GM18909 (cell line): ENCODE results near the gene PARD3B.

Experiments
- ATAC-seq: cut with Tn5 transposase; IDR thresholded peaks from one replicate; pipeline ENCODE4 v1.9.1; 2021; ENCODE audit warnings: mild to moderate bottlenecking; ENCODE audit not compliant: unreplicated experiment, poor library complexity

Gene PARD3B

DNA sequence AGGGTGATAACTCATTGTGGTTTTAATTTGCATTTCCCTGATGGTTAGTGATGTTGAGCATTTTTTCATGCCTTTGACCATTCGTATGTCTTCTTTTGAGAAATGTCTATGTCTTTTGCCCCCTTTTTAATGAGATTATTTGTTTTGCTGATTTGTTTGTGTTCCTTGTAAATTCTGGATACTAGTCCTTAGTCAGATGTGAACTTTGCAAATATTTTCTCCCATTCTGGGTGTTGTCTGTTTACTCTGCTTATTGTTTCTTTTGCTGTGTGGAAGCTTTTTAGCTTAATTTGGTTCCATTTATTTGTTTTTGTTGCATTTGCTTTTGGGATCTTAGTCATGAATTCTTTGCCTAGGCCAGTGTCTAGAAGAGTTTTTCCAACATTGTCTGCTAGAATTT is 192.0 kb downstream of the PARD3B start:
- no peak for ATAC-seq

DNA sequence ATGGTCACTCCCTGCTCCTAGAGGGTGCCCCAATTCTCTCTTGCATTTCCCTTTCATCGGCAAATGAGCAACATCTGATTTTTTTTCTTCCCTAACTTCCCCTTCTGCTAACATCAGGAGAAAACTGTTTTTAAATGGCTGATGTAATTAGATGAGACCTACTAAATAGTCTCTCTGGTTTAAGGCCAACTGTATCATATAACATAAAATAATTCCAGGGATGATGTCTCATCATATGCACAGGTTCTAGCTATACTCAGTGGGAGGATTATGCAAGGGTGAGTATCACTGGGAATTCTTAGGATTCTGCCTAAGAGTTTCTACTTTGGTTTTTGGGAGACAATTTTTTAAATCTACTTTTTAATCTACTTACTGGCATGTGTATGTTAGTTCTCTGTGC is 193.4 kb downstream of the PARD3B start:
- ATAC-seq, result no peak

DNA sequence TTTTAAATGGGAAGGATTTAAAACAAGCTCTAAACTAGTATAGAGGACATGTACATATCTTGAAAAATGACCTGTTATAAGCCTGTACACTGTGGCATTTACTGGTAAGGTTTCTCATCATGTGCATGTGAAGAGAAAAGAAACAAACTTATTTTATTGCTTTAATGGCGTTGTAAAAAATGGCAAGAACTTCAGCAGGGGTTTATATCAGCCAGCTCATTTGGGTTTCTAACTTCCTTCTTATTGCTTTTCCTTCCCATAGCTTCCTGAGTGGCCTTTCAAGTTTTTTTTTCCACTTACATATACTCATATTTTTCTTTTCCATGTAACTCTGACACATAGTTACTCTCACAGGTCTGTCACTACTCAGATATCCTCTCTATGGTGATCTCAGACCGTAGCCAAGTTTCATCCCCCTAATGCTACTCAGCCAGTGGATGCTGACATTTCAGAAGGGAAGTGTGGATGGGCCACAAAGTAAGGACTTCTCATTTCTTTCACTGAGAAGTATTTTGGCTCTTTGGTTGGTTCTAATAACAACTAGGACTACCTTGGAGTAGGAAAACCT is 198.2 kb downstream of the PARD3B start:
- no peak for ATAC-seq

DNA sequence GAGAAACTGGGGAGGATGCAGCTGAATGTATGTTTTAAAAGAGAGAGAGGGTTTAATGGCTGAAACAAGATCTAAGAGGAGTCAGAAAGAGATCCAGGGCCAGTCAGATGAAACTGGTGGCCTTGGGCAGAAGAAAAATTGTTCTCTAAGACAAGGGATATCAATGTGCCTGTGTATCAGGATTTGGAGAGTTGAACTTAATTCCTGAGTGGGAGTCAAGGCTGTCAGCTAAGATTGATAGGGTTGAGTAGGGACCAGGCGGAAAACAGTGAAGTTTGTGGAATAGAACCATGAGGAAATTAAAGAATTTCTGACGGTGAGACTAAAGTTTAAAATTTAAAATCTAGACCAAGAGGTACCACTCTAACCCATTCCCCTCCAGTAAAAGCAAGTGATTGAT is 199.2 kb downstream of the PARD3B start:
- ATAC-seq, result no peak

DNA sequence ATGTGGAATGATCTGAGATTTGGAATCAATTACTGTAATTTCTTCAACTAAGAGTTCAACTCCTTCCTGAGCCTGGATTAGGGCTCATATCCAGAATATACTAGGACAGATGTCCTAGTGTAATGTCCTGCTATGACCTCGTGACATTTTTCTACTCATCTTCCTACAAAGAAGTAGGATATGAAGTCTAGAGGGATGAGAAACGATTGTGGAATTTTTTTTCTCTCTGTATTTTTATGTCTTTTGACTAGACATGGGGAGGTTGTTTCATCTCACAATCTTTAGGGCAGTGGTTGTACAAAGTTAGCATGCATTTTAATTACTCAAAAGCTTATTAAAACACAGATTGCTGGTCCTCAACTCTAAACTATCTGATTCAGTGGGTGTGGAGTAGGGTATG is 203.0 kb downstream of the PARD3B start:
- no peak for ATAC-seq

DNA sequence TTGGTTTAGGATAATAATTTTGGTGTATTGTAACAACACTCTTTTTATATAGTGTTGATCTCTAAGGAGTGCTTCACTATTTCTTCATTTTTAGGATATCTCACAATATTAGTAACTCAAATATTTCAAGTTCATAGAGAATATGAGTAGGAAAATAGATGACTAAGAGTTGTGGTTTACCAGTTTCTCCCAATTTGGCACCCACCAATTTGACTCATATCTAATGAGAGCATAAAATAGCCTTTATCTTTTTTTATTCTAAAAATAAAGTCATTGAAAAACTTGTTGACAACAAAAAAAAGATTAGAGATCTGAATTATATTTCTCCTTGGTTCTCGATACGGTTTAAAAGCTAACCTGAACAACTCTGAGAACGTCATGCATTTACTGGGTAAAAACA is 204.0 kb downstream of the PARD3B start:
- ATAC-seq, result no peak

DNA sequence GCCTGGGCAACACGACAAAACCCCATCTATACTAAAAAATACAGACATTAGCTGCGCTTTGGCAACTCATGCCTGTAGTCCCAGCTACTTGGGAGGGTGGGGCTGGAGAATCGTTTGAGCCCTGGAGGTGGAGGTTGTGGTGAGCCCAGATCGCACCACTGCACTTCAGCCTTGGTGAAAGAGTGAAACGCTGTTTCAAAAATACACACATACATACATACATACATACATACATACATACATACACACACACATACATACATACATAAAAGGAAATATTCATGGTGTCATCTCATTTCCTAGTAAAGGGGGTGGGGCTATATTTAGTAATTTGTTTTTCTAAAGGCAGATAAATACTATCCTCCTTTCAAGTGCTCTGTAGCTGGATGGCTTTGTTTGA is 205.1 kb downstream of the PARD3B start:
- ATAC-seq, result no peak

DNA sequence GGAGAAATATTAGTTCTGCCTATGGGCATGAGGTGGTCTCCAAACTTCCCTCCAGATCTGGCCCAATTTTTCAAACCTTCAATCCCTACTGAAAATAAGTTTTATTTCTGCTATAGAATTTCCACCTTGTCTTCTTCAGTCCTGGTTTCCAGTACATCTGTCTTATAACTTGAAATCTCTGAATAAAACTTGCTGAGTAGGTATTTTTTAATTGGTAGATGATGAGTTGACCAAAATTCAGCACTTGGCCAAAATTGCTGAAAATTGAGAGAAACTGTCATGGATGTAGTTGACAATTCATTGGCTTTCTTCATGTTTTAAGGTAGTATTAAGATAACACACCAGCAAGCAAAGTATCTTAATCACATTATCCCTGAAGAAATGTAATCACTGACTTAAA is 206.2 kb downstream of the PARD3B start:
- no peak for ATAC-seq

DNA sequence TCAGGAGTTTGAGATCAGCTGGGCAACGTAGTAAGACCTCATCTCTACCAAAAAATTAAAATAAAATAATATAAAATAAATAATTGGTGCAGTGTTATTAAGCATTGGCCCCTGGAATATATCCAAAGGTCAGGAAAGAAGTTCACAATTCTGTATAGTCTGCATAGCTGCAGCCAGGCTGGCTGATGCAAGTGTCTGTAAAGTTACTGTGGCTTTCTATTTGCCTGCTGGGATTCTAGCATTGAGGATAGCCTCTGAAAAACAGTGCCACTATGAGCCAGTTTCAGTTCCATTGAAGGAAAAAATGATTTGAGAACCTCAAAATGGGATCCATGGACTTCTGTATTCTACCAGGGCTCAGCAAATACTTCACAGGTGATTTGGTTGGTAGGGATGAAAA is 208.6 kb downstream of the PARD3B start:
- no peak for ATAC-seq

DNA sequence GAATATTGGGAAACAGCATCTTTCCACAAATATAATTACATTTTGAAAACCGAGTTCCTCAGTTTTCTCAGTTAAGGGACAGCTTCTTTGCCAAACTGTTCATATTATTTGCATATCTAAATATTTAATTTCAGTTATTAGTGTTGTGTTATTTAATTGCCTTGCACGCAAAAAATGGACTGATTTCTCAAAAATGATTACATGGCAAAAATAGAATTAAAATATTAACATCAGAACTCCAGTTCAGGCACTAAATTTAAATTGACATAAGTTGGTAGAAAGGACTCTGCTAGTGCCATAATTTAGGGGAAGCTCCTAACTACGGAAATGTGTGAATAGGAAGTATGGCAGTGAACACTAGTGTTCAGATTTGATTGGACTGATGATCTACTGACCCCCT is 209.6 kb downstream of the PARD3B start:
- ATAC-seq, result no peak

DNA sequence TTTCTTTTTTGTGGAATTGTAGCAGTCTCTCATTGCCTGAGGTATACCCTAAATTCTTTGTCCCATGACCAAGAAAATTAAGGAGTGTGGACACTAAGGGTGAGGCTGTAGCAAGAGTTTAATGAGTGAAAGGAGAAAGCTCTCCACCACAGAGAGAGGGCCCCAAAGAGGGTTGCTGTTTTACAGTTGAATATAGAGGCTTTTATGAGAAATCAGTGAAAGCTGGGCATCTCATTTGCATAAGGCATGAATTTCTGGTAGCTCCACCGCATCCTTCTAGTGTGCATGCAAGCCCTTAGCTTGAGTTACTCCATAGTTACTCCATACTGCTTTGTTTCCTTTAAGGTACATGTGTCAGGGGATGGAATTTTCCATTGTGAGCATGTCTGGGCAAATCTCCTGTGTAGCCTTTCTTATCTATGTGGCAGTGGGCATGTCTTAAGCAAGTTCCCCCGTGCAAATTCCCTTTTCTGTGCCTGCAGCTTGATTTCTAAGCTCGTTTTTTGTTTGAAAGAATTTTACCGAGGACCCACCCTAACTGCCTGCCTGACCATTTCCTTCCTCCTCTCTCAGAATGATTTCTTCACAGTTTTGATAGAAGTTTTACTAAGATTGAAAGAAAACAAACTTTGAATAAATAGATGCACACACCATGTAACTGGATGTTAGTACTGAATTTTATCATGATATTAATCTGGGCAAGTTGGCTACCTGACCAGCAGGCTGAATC is 218.9 kb downstream of the PARD3B start:
- no peak for ATAC-seq

DNA sequence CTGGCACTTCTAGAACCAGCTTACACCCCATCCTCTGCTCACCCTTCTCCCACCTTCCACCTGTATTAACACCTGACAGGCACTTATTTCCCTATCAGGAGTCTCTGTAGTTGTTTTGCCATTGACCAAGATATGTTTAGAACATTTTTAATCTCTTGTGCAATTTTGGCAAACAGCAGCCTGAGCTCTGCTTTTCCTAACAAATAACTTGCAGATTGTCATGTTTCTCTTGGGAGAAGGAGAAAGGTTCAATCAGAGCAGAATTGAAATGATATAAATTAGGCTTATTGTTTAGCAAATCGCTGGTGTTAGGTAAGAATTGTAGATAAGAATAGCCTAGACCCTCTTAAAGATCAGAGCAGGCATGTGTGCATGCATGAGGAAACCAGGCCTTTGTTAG is 225.5 kb downstream of the PARD3B start:
- ATAC-seq, result no peak

DNA sequence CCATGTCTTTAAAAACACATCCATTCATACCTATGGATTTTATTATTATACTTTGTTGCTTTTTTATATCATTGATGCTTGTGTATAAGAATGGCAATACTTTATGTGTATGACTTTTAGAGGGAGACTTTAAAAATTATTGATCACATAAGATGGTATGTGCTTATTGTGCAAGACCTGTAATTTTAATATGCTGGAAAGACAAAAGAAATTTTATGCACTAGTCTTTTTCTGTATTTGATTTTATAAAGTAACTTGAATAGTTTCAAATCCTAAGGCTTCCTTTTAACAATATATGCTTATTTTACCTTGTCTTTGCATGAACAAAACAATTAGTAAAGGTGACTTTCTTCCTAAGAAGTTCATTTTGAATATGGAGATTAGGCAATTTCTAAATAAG is 226.4 kb downstream of the PARD3B start:
- ATAC-seq, result no peak

DNA sequence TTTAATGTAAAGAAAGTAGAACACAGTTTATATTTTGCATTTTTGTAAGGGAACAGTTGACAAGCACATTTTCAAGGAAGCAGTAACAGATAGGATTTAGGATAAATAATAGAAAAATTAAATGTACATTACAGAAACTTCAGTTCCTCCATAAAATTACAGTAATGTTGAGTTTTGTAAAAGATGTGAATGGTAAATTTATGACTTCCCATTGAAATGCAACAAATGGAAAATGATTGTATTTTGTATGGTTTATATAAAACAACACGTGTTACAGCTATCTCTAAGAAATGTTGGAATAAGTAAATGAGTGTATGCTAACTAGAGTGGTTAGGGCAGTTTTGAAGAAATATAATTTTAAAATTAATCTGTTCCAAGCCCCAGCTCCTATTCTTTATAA is 227.3 kb downstream of the PARD3B start:
- ATAC-seq, result no peak

DNA sequence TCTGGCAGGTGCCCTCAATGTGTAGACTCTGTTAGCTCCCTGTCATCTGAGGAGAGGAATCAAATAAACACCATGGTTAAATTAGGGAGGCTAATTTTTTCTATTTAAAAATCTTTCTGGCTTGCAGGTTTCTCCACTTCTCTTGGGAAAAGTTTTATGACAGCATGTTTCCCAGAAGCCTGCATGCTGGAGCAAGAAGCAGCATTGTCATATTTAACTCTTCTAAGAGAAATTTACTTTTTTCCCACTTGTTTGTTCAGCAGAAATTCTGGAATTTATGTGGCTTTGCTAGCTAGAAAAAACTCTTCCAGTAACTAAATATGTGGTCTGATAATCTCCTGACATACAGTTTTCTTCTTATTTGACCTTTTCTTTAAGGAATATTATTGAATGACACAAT is 230.5 kb downstream of the PARD3B start:
- ATAC-seq, result no peak

DNA sequence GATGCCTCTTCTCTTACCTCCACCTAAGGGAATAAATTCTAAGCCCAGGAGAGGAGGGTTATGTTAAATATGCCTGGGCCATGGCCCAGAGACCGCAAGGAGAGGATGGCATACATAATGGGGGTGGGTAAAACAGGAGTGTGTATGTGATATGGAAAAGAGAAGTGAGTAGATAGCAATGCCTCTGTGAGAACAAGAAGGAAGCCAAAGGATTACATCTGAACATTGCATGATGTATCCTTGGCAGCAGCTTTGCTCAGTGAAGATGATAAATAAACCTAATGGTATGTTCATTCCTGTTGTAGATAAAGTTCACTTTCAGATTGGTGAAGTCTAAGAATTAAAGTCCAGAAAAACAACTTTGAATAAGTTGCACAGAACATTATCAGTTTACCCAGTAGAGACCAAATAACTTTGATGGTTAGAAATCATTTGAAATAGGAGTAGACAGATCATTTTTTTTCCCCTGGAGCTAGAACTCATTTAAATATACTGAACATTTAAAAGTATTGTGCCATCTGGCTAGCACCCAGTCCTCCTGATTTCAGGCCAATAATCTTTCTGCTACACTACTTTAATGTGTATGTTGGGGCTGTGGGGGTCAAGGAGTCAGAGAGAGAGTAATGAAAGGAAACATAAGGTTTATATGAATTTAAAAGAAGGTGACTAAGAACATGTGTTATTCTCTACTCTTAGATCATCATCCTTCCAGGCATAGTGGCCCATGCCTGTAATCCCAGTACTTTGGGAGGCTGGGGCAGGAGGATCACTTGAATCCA is 231.7 kb downstream of the PARD3B start:
- no peak for ATAC-seq

DNA sequence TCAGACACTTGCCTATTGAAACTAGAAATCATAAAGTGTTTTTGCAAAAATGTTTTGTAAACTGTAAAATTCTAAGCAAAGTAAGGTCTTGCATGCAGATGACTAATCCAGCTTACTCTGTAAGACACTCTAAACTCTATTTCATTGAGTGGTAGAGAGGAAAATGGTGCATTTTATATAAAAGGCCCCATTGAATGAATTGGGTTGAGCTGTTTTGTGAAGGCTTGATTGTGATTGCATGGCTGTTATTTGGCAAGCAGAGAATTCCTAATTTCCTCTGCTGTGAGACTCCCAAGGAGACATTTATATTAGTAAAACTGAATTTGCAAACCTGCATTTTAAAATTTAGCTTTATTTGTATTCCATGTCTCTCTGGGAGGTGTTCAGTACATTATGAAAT is 234.5 kb downstream of the PARD3B start:
- no peak for ATAC-seq

DNA sequence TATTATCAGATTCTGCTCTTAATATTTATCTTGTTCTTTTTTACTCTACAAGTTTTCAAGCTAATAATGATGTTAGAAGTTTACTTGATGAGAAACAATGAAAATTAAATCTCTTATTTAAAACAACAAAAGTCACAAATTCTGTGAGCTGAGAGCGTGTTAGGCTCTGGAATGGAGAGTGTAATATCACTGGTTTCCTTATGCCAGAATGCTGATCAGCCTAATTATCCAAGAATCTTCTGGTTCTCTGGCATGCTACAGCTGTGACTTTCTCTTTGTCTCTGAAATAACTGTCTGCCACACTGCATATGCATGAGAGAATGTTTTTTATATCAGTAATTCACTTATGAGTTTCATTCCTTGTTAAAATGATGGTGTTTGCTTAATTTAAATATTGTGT is 236.7 kb downstream of the PARD3B start:
- ATAC-seq, result no peak

DNA sequence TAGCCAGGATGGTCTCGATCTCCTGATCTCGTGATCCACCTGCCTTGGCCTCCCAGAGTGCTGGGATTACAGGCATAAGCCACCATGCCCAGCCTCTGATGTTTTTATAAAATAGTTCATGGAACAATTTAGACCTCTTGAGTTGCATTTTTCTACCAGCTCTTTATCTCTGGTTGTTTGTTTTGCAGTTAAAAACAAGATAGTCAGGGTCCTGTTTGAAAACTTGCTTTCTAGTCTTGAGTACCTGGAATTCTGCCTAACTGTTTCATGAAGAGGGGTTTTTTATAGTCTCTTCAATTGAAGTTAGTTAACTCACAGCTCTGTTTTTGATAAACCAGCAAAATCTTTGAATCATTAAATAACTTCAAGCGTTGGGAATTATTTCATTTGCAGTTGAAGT is 244.8 kb downstream of the PARD3B start:
- no peak for ATAC-seq

DNA sequence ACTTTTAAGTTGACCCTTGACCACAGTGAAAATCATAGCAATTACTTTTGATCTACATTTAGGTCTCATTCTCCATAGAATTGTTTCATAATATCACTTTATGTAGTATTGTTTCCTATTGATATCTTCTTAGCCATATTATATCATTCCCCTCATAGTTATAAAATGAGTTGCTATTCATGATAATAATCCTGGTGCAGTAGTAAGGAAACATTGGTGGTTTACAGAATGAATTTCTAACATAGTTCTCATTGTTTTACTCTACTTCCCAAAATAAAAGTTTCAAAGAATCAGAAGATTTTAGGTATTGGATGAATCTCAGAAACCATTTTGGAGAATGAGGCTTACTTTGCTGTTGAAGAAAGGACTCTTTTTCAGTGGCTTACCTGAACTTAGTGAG is 246.0 kb downstream of the PARD3B start:
- no peak for ATAC-seq

DNA sequence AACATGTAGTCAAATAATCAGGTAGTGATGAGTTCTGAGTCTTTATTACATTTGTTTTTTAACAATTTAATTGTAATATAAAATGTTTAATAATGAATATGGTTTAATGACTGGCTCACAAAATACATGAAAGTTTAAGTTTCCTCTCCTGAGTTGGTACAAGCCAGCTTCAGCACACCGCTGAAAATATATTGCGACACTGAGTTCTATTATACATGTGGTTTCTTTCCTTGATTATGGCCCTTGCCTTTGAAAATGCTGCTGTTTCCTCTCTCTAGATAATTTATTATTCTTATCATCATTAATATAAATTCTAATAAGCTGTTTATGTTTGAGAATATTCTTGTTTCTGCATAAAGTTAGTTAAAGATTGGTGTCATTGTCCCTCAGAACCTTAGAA is 249.3 kb downstream of the PARD3B start:
- no peak for ATAC-seq

DNA sequence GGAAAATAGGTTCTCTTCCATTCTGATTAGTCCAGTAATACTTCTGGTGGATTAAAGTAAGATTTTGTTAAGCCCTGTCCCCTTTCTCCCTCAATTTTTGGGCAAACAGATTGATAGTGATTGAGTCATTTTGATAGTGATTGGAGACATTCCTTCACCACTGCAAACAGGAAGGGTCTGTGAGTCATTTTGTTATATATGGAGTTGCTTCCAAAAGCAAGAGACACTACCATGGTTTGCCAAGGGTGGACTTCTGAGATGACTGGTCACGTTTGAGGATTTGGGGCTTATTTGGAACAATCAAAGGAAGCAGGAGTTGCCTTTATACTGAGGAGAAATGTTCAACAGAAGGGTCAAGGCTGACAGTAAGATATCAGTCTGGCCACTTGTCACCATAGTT is 249.9 kb downstream of the PARD3B start:
- no peak for ATAC-seq
